ENCODE results near the gene TRIM9. TPM values are rescaled to one million over a fixed set of nuclear protein-coding genes. Genes with fewer than 3 reads are reported as not detected.

TRIM9 gene
- total RNA-seq = 1 to 10 TPM; 1.2 to 1.3 TPM

DNA sequence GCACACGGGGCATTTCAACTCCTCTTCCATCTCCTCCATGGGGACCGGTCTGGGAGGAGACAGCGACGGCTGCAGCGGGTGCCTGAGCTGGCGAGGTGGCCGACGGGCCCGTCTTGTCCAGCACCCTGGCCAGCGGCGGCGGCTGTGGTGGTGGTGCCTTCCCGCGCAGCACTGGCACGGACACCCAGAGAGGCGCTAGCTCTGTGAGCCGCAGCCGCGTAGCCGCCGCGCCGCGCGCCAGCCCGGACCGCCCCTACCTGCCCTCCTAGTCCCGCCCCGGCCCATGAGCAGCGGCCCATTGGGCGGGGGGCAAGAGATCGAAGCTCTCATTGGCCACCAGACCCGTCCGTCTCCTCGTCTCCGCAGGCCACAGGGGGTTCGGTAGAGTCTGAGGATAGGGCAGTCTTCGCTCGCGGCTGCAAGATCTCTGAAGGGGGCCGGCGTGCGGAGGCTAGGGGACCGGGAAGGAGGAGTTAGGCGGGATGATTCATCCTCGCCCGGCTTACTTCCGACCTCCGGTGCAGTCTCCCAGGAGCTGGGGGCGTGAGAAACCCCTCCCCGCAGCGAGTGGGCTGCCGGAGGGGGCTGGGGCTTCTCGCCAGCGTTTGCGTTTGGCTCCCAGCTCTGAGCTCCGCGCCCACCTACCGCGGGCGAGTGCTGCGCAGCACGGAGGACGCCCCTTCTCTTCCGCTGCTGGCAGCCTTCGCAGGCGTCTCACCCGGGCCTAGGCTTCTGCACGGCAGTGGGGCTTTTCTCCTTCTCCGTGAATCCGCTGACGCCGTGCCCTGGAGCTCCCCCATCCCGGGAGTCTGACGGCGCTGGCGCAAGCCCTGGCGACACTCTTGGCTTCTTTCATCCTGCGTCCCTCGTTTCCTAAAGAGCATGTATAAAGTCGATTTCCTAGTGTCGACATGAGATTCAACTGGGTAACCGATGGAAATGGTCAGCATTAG, at the start of gene TRIM9:
TRIM9 (minus strand) TSS at position 205 of the 953 bp plus-strand sequence; CDS start at position 39, 166 bp downstream.
- peak; percentile 98 for ATAC-seq (replicated peaks)
- Mint-ChIP-seq H3K4me3 (peak within 1 kb of the TSS; percentile 84), H3K27me3 (peaks cover 22% of the 10 kb centered on the region), H3K9me3 (no peaks in the 10 kb centered on the region), H3K36me3 (ENCODE audit: low read depth) (no peaks in the 10 kb centered on the region), H3K4me1 (no peaks in the 10 kb centered on the region), H3K27ac (peak within 1 kb of the TSS; percentile 38)

DNA sequence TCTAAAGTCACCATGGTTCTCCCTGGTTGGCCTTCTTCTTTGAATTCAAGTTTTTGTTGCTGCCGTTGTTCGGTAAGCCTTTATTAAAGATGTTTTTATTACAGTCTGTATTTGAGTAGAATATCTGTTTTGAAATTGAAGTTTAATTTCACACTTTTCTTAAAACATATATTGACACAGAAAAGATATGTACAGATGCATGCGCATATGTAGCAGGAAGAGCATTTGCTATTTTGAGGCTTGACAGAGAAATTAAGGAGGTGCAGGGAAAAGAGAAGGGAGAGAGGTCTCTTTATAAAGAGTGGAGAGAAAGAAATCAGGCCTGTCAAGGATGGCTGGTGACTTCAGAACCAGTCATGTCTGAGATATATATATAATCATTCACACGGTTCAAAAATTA, 46.0 kb upstream of the TRIM9 start:
- Mint-ChIP-seq H3K4me1 (no peaks in the 10 kb centered on the region), H3K9me3 (no peaks in the 10 kb centered on the region), H3K4me3 (no peak overlapping the region), H3K36me3 (ENCODE audit: low read depth) (no peaks in the 10 kb centered on the region), H3K27ac (no peak overlapping the region), H3K27me3 (peaks cover 12% of the 10 kb centered on the region)
- ATAC-seq (replicated peaks) = no peak

DNA sequence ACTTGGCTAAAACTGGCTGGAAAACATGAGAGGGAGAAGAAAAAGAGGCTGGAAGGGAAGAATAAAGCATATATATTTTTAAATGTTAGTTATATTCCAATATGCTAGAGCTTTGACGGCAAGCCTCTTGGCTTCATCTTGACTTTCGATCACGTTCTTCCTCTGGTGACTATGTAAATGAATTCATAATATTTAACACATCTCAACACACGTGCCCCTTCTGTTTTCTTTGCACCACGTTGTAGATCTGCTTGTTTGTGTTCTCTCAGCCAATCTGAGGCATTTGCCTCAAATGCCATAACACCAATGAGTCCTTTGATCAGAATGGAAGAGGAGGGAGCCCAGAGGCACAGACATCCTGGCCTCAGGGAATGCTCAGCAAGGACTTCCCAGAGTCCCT, 45.4 kb upstream of the TRIM9 start:
- Mint-ChIP-seq H3K4me3 (no peak overlapping the region), H3K4me1 (no peaks in the 10 kb centered on the region), H3K27me3 (peaks cover 12% of the 10 kb centered on the region), H3K9me3 (no peaks in the 10 kb centered on the region), H3K27ac (no peak overlapping the region), H3K36me3 (ENCODE audit: low read depth) (no peaks in the 10 kb centered on the region)
- ATAC-seq (replicated peaks) = no peak

DNA sequence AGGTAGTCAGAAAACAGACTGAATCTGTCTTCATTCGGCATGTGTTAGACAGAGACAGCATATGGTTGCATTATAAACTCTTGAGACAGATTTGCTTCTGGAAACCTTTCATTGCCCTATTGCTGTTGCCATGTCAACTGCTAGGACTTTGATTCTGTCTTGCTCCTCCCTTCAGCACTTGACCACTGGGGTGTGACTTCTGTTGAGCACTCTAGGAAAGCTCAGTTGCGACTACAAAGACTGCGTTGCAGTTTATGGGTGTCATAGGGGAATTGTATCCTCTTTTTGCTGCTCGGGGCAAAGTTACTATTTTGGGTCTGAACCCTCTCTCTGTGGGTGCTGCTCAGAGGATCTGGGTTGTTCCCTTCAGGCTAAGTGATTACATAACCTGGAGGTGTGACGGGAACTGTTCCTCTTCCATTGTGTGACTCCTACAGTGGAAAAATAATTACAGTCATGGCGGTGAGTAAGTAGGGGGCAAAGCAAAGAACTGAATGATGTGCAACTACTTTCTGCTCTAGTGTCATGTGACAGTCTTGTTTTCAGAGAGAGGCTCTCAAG, 44.3 kb upstream of the TRIM9 start:
- H3K36me3 Mint-ChIP-seq (ENCODE audit: low read depth) = no peaks in the 10 kb centered on the region
- ATAC-seq (replicated peaks) = no peak
- no peak overlapping the region for H3K27ac Mint-ChIP-seq
- no peaks in the 10 kb centered on the region for H3K4me1 Mint-ChIP-seq
- H3K27me3 Mint-ChIP-seq = peaks cover 9% of the 10 kb centered on the region
- H3K4me3 Mint-ChIP-seq = no peak overlapping the region
- H3K9me3 Mint-ChIP-seq = no peaks in the 10 kb centered on the region

DNA sequence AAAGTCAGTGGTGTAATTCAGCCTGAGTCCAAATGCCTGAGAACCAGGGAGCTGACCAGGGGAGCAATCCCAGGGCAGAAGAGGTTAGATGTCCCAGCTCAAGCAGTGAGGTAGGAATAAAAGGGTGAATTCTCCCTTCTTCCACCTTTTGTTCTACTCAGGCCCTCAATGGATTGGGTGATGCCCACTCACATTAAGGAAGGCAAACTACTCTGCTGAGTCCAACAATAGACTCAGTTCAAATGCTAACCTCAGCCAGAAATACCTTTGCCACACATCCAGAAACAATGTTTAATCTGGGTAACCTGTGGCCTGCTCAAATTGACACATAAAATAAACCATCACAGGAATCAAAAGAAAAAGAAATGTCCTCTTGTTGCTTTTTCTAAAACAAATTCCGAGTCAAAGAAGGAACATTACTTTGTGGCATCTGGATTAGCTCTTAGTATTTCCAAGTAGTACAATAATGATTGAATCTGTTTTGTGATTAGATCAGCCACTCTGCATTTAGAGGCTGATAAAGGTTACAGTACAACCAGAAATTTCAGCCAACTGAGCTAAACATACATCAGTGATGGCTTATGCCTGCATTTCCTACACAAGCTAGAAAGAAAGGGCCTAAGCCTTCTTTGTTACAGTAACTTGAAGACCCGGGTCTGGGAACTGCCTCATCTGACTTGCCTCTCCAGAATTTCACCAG, 43.6 kb upstream of the TRIM9 start:
- no peak for ATAC-seq (replicated peaks)
- Mint-ChIP-seq H3K4me1 (no peaks in the 10 kb centered on the region), H3K27me3 (peaks cover 6% of the 10 kb centered on the region), H3K27ac (no peak overlapping the region), H3K36me3 (ENCODE audit: low read depth) (no peaks in the 10 kb centered on the region), H3K4me3 (no peak overlapping the region), H3K9me3 (no peaks in the 10 kb centered on the region)

DNA sequence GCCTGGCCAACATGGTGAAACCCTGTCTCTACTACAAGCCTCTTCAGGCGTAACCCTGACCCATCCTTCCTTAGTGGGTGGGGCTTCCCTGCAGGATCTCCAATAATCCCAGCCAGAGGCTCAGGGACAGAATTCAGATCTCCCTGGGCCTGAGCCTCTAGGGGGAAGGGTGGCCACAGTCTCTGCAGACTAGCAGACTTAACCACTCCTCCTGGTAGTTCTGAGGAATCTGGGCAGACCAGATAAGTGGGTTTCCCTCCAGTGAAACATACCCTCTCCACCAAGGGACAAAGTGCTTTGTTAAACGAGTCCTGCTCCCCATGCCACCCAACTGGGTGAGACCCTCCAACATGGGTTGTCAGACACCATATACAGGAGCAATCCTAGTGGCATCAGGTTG, 36.6 kb upstream of the TRIM9 start:
- Mint-ChIP-seq H3K4me3 (no peak overlapping the region), H3K27ac (no peak overlapping the region), H3K4me1 (no peaks in the 10 kb centered on the region), H3K9me3 (no peaks in the 10 kb centered on the region), H3K36me3 (ENCODE audit: low read depth) (no peaks in the 10 kb centered on the region), H3K27me3 (peaks cover 30% of the 10 kb centered on the region)
- ATAC-seq (replicated peaks) = no peak

DNA sequence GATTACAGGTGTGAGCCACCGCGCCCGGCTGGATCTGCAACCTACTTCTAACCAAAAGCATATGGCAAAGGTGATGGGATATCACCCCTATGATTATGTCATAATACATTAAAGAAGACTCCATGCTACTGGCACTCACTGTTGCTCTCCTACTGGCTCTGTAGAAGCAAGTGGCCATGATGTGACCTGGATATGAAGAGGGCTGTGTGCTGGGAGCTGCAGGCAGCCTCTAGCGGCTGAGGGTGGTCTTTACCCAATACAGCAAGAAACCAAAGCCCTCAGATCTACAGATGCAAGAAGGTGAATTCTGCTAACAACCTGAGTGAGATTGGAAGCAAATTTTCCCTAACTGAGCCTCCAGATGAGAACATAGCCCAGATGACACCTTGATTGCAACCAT, 34.2 kb upstream of the TRIM9 start:
- Mint-ChIP-seq H3K9me3 (no peaks in the 10 kb centered on the region), H3K27me3 (peaks cover 36% of the 10 kb centered on the region), H3K36me3 (ENCODE audit: low read depth) (no peaks in the 10 kb centered on the region), H3K4me1 (no peaks in the 10 kb centered on the region), H3K27ac (no peak overlapping the region), H3K4me3 (no peak overlapping the region)
- ATAC-seq (replicated peaks) = no peak

DNA sequence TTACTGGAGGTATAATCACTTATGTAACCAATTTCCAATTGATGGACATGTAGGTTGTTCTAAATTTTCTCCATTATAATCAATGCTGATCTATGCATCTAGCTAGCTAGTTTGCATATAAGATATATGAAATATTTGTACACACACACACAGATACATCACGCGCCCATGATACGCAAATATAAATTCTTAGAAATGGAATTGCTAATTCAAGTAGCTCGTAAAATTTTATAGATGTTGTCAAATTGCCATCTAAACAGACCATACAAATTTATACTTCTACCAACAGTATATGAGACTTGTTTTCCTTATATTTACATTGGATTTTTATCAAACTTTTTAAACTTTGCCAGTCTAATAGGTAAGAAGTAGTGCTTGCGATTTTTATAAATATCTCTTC, 29.1 kb upstream of the TRIM9 start:
- Mint-ChIP-seq H3K36me3 (ENCODE audit: low read depth) (no peaks in the 10 kb centered on the region), H3K4me3 (no peak overlapping the region), H3K9me3 (no peaks in the 10 kb centered on the region), H3K27me3 (peaks cover 25% of the 10 kb centered on the region), H3K27ac (no peak overlapping the region), H3K4me1 (no peaks in the 10 kb centered on the region)
- ATAC-seq (replicated peaks) = no peak

DNA sequence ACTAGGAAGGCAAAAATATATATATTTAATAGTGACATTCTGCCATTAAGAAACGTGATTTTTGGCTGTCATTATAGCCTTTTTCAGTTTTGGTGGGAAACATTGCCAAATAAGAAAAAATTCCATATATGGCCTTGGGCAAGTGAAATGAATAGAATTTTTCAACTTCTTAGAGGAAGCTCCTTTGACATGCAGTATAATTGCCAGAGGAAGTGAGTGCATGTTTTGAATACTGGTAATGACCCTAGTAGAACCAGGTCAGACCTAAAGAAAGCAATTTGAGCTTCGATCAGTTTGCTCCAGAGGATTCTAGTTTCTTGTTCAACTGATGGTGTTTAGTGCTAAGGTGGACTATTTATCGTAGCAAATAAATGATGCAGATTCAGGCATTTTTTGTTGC, 26.2 kb upstream of the TRIM9 start:
- H3K4me3 Mint-ChIP-seq = no peak overlapping the region
- H3K27me3 Mint-ChIP-seq = peaks cover 18% of the 10 kb centered on the region
- H3K9me3 Mint-ChIP-seq = no peaks in the 10 kb centered on the region
- no peaks in the 10 kb centered on the region for H3K4me1 Mint-ChIP-seq
- H3K27ac Mint-ChIP-seq = no peak overlapping the region
- ATAC-seq (replicated peaks) = no peak
- H3K36me3 Mint-ChIP-seq (ENCODE audit: low read depth) = no peaks in the 10 kb centered on the region

DNA sequence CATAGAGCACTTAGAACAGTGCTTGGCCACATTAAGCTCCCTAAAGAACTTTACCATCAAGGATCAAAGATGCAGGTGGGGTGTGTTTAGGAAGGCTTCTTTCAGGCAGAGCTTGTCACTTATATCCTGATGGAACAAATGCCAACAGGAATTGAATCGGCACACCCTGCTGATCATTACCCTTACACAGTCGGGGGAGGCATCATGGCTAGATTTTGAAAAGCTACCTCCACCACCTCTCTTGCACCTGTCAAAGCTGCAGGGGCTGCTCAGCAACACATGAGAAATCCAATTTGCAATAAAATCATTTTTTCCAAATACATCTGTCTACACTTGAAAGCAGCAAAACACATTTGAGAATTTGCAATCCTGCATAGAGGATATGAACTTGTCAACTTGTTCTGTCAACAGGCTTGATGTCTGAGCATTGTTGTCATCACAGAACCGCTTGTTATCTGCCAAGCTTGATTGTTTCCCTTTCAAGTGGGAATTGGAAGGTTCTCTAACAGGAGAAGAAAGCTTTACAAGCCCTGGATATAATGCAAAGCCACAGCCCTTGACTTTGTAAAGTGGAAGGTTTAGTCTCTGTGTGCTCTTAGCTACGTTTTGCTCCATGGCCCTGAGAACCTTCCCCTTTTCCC, 24.6 kb upstream of the TRIM9 start:
- ATAC-seq (replicated peaks) = no peak

DNA sequence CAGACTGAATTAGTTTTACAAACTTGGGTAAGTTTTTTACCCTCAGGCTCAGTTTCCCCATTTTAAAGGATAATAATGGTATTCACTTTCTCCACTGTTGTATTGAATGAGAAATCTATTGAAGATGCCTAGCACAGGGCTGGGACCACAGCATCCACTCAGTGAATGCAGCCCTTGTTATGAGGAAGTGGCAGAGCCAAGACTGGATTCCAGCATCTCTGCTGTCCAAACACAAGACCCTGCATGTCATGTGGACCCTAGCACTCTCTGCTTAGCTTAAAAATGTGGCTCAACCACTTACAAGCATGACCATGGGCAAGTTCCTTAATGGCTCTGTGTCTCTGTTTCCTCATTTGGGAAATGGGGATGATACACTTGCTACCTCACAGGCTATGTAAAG, 24.1 kb upstream of the TRIM9 start:
- no peak overlapping the region for H3K27ac Mint-ChIP-seq
- no peaks in the 10 kb centered on the region for H3K9me3 Mint-ChIP-seq
- H3K4me1 Mint-ChIP-seq = no peaks in the 10 kb centered on the region
- H3K36me3 Mint-ChIP-seq (ENCODE audit: low read depth) = no peaks in the 10 kb centered on the region
- H3K27me3 Mint-ChIP-seq = peaks cover 17% of the 10 kb centered on the region
- no peak overlapping the region for H3K4me3 Mint-ChIP-seq
- ATAC-seq (replicated peaks) = no peak

More for the DNA sequence above, 24.6 kb upstream of the TRIM9 start:
- no peak overlapping the region for H3K27ac Mint-ChIP-seq
- no peaks in the 10 kb centered on the region for H3K36me3 Mint-ChIP-seq (ENCODE audit: low read depth)
- H3K4me3 Mint-ChIP-seq = no peak overlapping the region
- H3K4me1 Mint-ChIP-seq = no peaks in the 10 kb centered on the region
- H3K27me3 Mint-ChIP-seq = peaks cover 15% of the 10 kb centered on the region
- H3K9me3 Mint-ChIP-seq = no peaks in the 10 kb centered on the region

DNA sequence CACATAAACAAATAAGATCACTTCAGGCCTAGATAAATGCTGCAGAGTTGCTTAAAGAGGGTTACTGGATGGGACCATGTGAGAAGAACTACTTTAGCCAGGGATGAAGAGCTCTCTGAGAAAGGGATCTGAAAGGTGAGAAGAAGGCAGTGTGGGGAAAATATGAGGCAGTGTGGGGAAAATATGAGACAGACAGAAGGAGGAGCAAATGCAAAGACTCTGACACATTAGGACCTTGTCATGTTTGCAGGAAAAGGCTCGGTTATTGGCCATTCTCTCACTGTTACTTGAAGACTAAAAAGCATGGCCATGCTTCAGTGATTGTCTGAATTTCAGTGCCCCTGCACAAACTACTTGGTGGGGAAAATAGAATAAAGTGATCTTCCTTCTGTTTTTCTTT, 22.7 kb upstream of the TRIM9 start:
- Mint-ChIP-seq H3K27me3 (peaks cover 10% of the 10 kb centered on the region), H3K9me3 (no peaks in the 10 kb centered on the region), H3K27ac (no peak overlapping the region), H3K4me3 (no peak overlapping the region), H3K36me3 (ENCODE audit: low read depth) (no peaks in the 10 kb centered on the region), H3K4me1 (no peaks in the 10 kb centered on the region)
- no peak for ATAC-seq (replicated peaks)

DNA sequence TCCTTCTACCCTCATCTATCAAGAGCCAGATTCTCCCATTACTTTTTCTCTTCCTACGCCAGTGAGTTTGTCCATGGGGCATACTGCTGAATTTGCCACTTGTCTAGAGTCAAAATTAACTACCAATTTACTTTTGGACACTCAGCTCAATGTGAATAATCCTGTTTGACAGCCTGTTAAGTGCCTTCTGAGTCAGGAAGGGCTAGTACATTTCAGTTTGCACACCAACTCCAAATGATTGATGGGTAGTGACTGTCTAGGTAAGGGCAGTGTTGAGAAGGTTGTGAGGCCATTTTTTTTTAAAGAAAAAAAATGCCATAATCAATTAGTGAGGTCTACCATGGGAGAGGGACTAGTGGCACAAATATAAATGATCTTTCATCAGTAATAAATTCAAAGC, 21.8 kb upstream of the TRIM9 start:
- Mint-ChIP-seq H3K27ac (no peak overlapping the region), H3K36me3 (ENCODE audit: low read depth) (no peaks in the 10 kb centered on the region)
- ATAC-seq (replicated peaks) = no peak

DNA sequence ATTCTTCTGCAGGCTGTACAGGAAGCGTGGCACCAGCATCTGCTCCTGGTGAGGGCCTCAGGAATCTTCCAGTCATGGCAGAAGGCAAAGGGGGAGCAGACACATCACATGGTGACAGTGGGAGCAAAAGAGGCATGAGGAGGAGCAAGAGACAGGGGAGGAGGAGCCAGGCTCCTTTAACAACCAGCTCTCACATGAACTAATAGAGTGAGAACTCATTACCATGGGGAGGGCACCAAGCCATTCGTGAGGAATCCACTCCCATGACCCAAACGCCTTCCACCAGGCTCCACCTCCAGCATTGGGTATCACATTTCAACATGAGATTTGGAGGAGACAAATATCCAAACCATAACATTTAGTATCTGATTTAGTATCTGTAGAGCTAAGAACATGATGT, 14.7 kb upstream of the TRIM9 start:
- peaks cover 22% of the 10 kb centered on the region for H3K27me3 Mint-ChIP-seq
- ATAC-seq (replicated peaks) = no peak
- H3K4me3 Mint-ChIP-seq = no peak overlapping the region
- H3K36me3 Mint-ChIP-seq (ENCODE audit: low read depth) = no peaks in the 10 kb centered on the region
- no peaks in the 10 kb centered on the region for H3K9me3 Mint-ChIP-seq
- no peak overlapping the region for H3K27ac Mint-ChIP-seq
- no peaks in the 10 kb centered on the region for H3K4me1 Mint-ChIP-seq

More for the DNA sequence above, 21.8 kb upstream of the TRIM9 start:
- no peak overlapping the region for H3K4me3 Mint-ChIP-seq
- H3K4me1 Mint-ChIP-seq = no peaks in the 10 kb centered on the region
- peaks cover 9% of the 10 kb centered on the region for H3K27me3 Mint-ChIP-seq
- no peaks in the 10 kb centered on the region for H3K9me3 Mint-ChIP-seq

Measured in activated T-helper 17 cell treated with anti-CD3 and anti-CD28 coated beads, Interleukin-2, amount 50 U/mL, for 72 hours (primary cell).